Activated CD4-positive, CD25-positive, alpha-beta regulatory T cell treated with anti-CD3 and anti-CD28 coated beads, Interleukin-2, amount 50 U/mL, for 16 hours (primary cell): ENCODE results near the gene SP140.
"Not testable (repeated sequence)": the region's sequence is repeated elsewhere in the genome, so short reads cannot be mapped to it uniquely, and the experiment has no call there.

ENCODE experiments used
- DNase-seq: peaks from one replicate; pipeline ENCODE4 v3.0.0-alpha.2; 2020; ENCODE audit warnings: low read depth, low spot score

SP140 gene

DNA sequence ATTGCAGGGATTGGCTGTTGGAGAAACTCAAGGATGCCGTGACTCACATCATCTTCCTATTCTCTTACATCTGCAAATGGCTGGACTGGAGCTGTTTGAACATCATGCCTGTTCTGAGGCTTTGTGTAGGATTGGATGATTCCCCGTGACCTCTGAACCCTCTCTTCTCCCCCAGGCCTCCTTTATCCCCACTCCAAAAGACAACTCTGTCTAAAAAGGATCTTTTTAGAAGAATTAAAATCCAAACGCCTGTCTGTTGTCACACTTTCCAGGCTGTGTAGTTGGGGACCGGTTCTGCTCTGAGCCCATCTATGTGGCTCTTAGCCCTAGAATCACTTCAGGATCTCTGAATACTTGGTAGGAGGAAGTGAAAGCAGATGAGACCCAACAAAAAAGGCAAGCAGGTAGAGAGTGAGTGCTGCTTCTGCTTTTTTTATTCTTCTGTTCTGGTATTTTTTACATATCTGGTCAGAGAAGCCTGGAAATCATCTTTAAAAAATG lies 565 bp downstream of the SP140 start:
- no peak for DNase-seq

DNA sequence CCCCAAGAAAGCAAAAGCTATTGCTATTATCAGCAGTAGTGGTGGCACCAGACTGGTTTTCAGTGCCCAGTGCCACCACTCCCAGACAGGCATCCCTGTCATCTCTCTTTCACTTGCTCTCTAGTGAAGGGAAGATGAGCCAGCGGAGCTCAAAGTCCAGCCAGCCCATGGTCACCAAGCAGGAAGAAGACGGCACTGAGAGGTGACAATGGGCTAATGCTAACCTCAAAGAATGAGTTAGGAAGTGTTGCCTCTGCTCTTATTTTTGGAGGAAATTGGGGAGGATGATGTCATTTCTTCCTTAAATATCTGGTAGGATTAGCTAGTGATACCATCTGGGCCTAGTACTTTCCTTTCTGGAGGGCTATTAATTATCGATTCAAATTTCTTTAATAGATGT lies 1.7 kb downstream of the SP140 start:
- DNase-seq, result no peak

GRCh38 chr2:230230087-230230486 lies 4.6 kb downstream of the SP140 start:
- no peak for DNase-seq

GRCh38 chr2:230230496-230231200 lies 5.1 kb downstream of the SP140 start:
- no peak for DNase-seq

DNA sequence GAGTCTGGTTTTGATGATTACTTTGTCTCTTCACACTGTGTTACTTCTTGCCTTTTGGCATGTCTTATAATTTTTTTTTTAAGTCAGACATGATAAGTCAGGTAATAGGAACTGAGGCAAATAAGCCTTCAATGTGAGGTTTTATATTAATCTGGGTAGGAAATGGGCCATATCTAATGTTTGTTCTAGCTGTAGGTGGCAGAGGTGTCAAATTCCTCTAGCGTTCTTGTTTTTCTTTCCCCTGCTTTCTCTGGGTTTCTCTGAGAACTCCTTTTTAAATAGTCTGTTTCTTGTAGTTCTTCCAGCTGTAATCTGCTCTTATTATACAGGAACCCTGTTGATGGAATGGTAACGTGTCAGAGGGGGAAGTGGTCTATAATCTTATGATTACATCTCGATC lies 5.7 kb downstream of the SP140 start:
- DNase-seq, result no peak

GRCh38 chr2:230234122-230234722 lies 8.7 kb downstream of the SP140 start:
- no peak for DNase-seq

- no peak for DNase-seq
Observed at GRCh38 chr2:230234845-230235244, 9.3 kb downstream of the SP140 start.

DNA sequence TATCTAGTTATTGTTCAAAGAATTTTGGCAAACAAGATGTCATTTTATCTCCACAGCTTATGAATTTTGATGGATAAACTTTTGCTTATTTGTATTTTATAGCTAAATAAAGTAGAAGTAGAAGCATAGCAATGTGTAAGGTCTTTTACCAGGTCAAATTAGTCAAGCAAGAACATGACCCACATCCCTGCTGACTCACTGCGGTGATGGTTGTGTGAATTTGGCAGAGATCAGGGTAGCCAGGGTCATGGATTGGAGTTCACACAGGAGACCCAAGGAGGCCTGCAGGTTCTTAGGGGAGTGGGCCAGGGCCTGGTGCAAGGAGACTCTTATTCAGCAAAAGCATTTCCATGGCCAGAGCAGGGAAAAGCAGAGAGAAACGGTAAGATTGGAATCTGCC lies 18.7 kb downstream of the SP140 start:
- DNase-seq, result no peak

DNA sequence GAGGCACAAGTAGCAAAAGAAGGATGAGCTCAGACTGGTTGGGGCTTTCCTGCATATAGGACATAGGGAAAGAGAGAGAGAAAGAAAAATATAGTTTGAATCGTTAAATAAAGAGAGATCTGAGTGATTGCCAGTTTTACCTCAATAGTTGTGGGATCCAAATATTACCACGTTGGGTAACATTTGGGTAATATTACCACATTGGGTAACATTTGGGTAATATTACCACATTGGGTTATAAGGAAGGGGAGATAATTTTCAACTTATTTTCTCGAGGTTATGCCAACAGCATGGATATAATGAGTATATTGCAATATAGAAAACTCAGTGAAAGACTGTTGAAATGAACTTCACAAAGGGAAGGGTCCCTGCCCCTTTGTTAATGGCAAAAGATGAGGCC lies 20.7 kb downstream of the SP140 start:
- no peak for DNase-seq

GRCh38 chr2:230250231-230250630 lies 24.7 kb downstream of the SP140 start:
- DNase-seq, result no peak

- DNase-seq, result no peak
Observed at GRCh38 chr2:230254152-230254881, 28.8 kb downstream of the SP140 start.

- DNase-seq, result no peak
Observed at GRCh38 chr2:230256733-230257332, 31.3 kb downstream of the SP140 start.

- DNase-seq, result no peak
Observed at GRCh38 chr2:230258483-230258882, 32.9 kb downstream of the SP140 start.

- no peak for DNase-seq
Observed at GRCh38 chr2:230262246-230262645, 36.7 kb downstream of the SP140 start.

DNA sequence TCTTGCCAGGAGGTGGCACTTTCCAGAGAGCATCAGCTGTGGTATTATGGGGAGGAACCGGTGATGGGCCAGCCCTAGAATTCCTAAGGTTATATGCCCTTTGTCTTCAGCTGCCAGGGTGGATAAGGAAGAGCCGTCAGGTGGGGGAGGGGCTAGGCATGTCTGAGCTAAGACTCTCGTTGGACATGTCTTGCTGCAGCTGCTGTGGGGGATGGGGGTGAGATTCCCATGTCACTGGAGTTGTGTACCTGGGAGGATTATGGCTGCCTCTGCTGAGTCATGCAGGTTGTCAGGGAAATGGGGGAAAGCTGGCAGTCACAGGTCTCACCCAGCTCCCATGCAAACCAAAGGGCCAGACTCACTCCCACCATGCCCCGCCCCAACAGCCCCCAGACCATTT lies 39.4 kb downstream of the SP140 start:
- DNase-seq, result not testable (repeated sequence)

- DNase-seq, result no peak
Observed at GRCh38 chr2:230266638-230267037, 41.1 kb downstream of the SP140 start.

DNA sequence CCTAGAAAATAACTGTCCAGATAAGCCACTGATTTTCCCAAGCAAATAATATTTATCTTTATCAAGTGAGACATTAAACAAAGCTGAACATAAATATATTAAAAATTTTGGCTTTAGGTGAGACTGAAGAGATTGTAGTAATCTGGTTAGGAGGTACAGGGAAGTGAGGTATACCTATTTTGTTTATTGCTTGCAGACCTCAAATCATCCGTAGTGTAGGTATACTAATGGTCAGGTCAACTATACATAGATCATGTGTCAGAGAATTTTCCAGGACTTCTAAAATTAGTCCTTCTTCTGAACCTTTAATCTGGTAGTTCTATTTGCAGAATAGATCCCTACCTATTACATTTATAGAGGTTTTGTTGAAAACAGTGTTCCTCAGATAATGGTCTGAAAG lies 41.5 kb downstream of the SP140 start:
- no peak for DNase-seq

DNA sequence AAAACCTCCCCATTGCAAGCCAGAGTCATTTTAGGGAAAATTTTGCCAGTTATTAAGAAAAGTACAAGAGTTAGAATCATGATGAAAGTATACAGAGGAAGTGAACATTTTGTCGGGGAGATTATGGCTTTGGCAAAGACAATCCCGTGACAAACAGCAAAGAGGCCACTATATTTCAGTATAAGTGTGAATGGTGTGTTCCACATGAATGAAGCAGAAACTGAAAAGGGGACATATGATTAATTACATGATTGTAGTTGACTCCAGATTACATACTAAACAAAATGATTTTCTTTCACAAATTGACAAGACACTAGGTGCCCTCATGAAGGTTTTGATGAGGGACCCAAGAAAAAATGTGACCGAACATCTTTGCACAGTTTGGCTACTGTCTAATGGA lies 42.0 kb downstream of the SP140 start:
- DNase-seq, result no peak

GRCh38 chr2:230268606-230269243 lies 43.2 kb downstream of the SP140 start:
- no peak for DNase-seq

- DNase-seq, result no peak
Observed at GRCh38 chr2:230269715-230270114, 44.2 kb downstream of the SP140 start.

- no peak for DNase-seq
Observed at GRCh38 chr2:230282936-230283335, 57.4 kb downstream of the SP140 start.

DNA sequence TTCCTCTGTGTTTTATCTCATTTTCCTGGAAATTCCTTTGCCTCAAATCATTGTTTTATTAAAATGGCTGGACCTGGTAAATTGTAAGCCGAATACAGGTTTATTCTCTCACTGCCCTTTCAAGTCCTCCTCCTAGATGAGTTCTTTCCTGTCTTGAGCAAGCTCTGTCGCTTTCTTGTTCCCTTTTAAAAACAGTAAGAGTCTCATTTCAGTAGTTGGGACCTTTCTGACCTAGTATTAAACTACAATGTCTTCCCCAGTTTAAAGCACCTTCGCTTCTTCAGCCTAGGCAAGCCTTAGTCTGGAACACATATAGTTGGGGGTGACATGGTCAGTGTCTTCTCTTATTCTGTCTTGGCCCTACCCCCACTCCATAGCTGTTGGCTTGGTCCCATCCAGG lies 60.5 kb downstream of the SP140 start:
- DNase-seq, result no peak
